ENCODE measurements around the gene VEZF1. TPM values are rescaled to one million over a fixed set of nuclear protein-coding genes. Genes with fewer than 3 reads are reported as not detected.

The VEZF1 gene
- total RNA-seq, 1 experiment from 2014 or later = 78.1 TPM

- H3K27ac ChIP-seq (ENCODE audit: low read length) = no peak overlapping the region
- ChIA-PET POLR2A (ENCODE audit: unreplicated experiment) (interaction anchor here (0.6 kb wide), 1 partner anchor 17 kb away, joined by 3 read pairs; no protein-coding TSS in a partner anchor), CTCF (no interaction called here)
- peaks cover 10% of the 10 kb centered on the region for H3F3A ChIP-seq (ENCODE audit: low read length, unreplicated experiment)
- no peaks in the 10 kb centered on the region for H4K20me1 ChIP-seq (ENCODE audit: low read length)
- peaks cover 39% of the 10 kb centered on the region for H3K36me3 ChIP-seq (ENCODE audit: low read depth, low read length)
- H3K27me3 ChIP-seq (ENCODE audit: low read length) = no peaks in the 10 kb centered on the region
- H3K4me1 ChIP-seq (ENCODE audit: insufficient read depth, low read length) = no peaks in the 10 kb centered on the region
- TF ChIP-seq EZH2phosphoT487 (IDR thresholded peaks at IDR 0.05; ENCODE audit: borderline replicate concordance, low read length) (no peak), EZH2 (IDR thresholded peaks at IDR 0.05; ENCODE audit: low read length, unreplicated experiment) (no peak)
- TF ChIP-seq, protein P1, sequence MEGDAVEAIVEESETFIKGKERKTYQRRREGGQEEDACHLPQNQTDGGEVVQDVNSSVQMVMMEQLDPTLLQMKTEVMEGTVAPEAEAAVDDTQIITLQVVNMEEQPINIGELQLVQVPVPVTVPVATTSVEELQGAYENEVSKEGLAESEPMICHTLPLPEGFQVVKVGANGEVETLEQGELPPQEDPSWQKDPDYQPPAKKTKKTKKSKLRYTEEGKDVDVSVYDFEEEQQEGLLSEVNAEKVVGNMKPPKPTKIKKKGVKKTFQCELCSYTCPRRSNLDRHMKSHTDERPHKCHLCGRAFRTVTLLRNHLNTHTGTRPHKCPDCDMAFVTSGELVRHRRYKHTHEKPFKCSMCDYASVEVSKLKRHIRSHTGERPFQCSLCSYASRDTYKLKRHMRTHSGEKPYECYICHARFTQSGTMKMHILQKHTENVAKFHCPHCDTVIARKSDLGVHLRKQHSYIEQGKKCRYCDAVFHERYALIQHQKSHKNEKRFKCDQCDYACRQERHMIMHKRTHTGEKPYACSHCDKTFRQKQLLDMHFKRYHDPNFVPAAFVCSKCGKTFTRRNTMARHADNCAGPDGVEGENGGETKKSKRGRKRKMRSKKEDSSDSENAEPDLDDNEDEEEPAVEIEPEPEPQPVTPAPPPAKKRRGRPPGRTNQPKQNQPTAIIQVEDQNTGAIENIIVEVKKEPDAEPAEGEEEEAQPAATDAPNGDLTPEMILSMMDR (conservative IDR thresholded peaks at IDR 0.05; ENCODE audit: low read depth, low read length) = no peak
- H3K4me3 ChIP-seq (ENCODE audit: low read length) = no peak overlapping the region
- ATAC-seq (no peak), DNase-seq (no peak)
- H3K4me2 ChIP-seq (ENCODE audit: low read length) = no peak overlapping the region
- H3K9me2 ChIP-seq (replicated peaks; ENCODE audit: low read length) = no peaks in the 10 kb centered on the region
- no peaks in the 10 kb centered on the region for H3K9me3 ChIP-seq (ENCODE audit: low read length)
- H3K9ac ChIP-seq (ENCODE audit: low read length) = no peak overlapping the region
- BruUV-seq (replicated peaks) = no TSS peak
- no peak overlapping the region for H2AFZ ChIP-seq (ENCODE audit: low read length)
- H3K79me2 ChIP-seq (ENCODE audit: low read length) = peaks cover 7% of the 10 kb centered on the region; the same call in 1 of the 2 replicates
- intact Hi-C loops (cut with micrococcal nuclease) = no loop called here
These were observed 16.5 kb downstream of the VEZF1 start for GRCh38 chr17:57971572-57971971.

DNA sequence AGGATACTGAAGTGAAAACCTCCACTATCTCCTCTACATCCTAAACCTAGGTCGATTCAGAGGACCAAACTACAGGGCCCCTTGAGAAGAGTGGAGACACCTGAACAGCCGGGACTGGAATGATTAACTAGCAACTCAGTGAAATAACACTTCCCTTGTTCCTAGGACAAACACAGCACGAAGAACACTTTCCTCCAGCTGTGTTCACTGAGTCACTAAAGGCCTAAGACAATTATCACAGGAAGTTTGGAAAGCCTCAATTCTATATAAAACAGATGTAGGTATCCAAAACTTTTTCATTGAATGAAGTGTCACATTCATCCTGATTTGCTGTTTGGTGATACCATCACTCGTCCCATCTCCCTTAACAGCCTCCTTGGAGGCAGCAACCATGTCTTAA lies 17.3 kb downstream of the VEZF1 start:
- Histone ChIP-seq H3K9me2 (replicated peaks; ENCODE audit: low read length) (no peaks in the 10 kb centered on the region), H3K79me2 (ENCODE audit: low read length) (no peaks in the 10 kb centered on the region), H3K4me2 (ENCODE audit: low read length) (no peak overlapping the region), H3K9ac (ENCODE audit: low read length) (no peak overlapping the region), H4K20me1 (ENCODE audit: low read length) (no peaks in the 10 kb centered on the region), H3K9me3 (ENCODE audit: low read length) (no peaks in the 10 kb centered on the region), H3K27me3 (ENCODE audit: low read length) (no peaks in the 10 kb centered on the region), H3K27ac (ENCODE audit: low read length) (no peak overlapping the region), H3K4me1 (ENCODE audit: insufficient read depth, low read length) (no peaks in the 10 kb centered on the region), H3K36me3 (ENCODE audit: low read depth, low read length) (peaks cover 30% of the 10 kb centered on the region), H3K4me3 (ENCODE audit: low read length) (no peak overlapping the region), H2AFZ (ENCODE audit: low read length) (no peak overlapping the region), H3F3A (ENCODE audit: low read length, unreplicated experiment) (peaks cover 10% of the 10 kb centered on the region)
- DNase-seq = no peak
- ChIA-PET CTCF (no interaction called here), POLR2A (ENCODE audit: unreplicated experiment) (interaction anchor here (0.6 kb wide), 1 partner anchor 18 kb away, joined by 3 read pairs; no protein-coding TSS in a partner anchor)
- intact Hi-C loops (cut with micrococcal nuclease) = no loop called here
- BruUV-seq (replicated peaks) = no TSS peak
- peak; percentile 65 for ATAC-seq
- no peak for TF ChIP-seq EZH2 (IDR thresholded peaks at IDR 0.05; ENCODE audit: low read length, unreplicated experiment)
- no peak for TF ChIP-seq EZH2phosphoT487 (IDR thresholded peaks at IDR 0.05; ENCODE audit: borderline replicate concordance, low read length)
- TF ChIP-seq, protein P1 (conservative IDR thresholded peaks at IDR 0.05; ENCODE audit: low read depth, low read length) = no peak

DNA sequence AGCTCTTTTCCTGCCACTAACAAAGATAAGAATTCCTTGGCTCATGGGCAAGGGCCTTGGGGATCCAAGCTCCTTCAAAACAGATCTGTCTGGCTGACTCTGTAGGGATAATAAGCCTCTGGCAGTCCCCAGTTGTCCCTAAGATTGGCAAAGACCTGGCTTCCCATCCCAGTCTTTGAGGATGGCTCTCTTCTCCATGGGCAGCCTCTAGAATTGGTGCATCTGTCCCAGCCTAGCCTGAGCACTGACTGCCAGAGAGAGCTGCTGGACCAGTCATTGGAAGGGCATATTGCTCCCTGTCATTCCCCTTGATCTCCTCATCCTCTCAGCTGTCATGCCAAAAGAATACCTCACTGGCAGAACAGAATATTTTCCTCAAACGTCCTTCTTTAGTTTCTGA lies 19.6 kb downstream of the VEZF1 start:
- H3K36me3 ChIP-seq (ENCODE audit: low read depth, low read length) = peaks cover 10% of the 10 kb centered on the region
- ChIA-PET CTCF (no interaction called here), POLR2A (ENCODE audit: unreplicated experiment) (no interaction called here)
- H2AFZ ChIP-seq (ENCODE audit: low read length) = no peak overlapping the region
- no peaks in the 10 kb centered on the region for H4K20me1 ChIP-seq (ENCODE audit: low read length)
- no peak overlapping the region for H3K4me3 ChIP-seq (ENCODE audit: low read length)
- no peaks in the 10 kb centered on the region for H3K27me3 ChIP-seq (ENCODE audit: low read length)
- ATAC-seq = peak; percentile 43
- no peak overlapping the region for H3K9ac ChIP-seq (ENCODE audit: low read length)
- intact Hi-C loops (cut with micrococcal nuclease) = no loop called here
- no peak overlapping the region for H3K4me2 ChIP-seq (ENCODE audit: low read length)
- no peaks in the 10 kb centered on the region for H3K9me3 ChIP-seq (ENCODE audit: low read length)
- no TSS peak for BruUV-seq (replicated peaks)
- H3F3A ChIP-seq (ENCODE audit: low read length, unreplicated experiment) = peaks cover 10% of the 10 kb centered on the region
- no peaks in the 10 kb centered on the region for H3K4me1 ChIP-seq (ENCODE audit: insufficient read depth, low read length)
- DNase-seq = no peak
- no peak overlapping the region for H3K27ac ChIP-seq (ENCODE audit: low read length)
- H3K79me2 ChIP-seq (ENCODE audit: low read length) = no peaks in the 10 kb centered on the region
- no peaks in the 10 kb centered on the region for H3K9me2 ChIP-seq (replicated peaks; ENCODE audit: low read length)
- TF ChIP-seq, protein P1 (conservative IDR thresholded peaks at IDR 0.05; ENCODE audit: low read depth, low read length) = no peak
